ENCODE data around the gene GFRAL.
"Not testable (repeated sequence)": the region's sequence is repeated elsewhere in the genome, so short reads cannot be mapped to it uniquely, and the experiment has no call there.

The GFRAL gene

GRCh38 chr6:55327169-55327568, at the start of gene GFRAL:
TSS of gene GFRAL (plus strand) at chr6:55327469. CDS start at chr6:55327555, 86 bp downstream.
- intact Hi-C loops (cut with DNase I), result no loop called here
- DNase-seq, result no peak

- DNase-seq, result no peak
- intact Hi-C loops (cut with DNase I), result loop anchor here (10.0 kb wide), 1 partner anchor 677 kb away; no protein-coding TSS in a partner anchor
These were observed 49.6 kb upstream of the GFRAL start for GRCh38 chr6:55277646-55278045.

- intact Hi-C loops (cut with DNase I), result no loop called here
- DNase-seq, result no peak
These were observed 46.1 kb upstream of the GFRAL start for GRCh38 chr6:55281215-55281614.

GRCh38 chr6:55282115-55282514, 45.2 kb upstream of the GFRAL start:
- intact Hi-C loops (cut with DNase I), result no loop called here
- DNase-seq, result no peak

- intact Hi-C loops (cut with DNase I), result no loop called here
These were observed 40.4 kb upstream of the GFRAL start for GRCh38 chr6:55286824-55287223.

GRCh38 chr6:55290736-55291135, 36.5 kb upstream of the GFRAL start:
- intact Hi-C loops (cut with DNase I), result no loop called here
- no peak for DNase-seq

More at GRCh38 chr6:55286824-55287223, 40.4 kb upstream of the GFRAL start:
- no peak for DNase-seq

- intact Hi-C loops (cut with DNase I), result no loop called here
- DNase-seq, result no peak
These were observed 34.2 kb upstream of the GFRAL start for GRCh38 chr6:55293116-55293515.

GRCh38 chr6:55297214-55297613, 30.1 kb upstream of the GFRAL start:
- intact Hi-C loops (cut with DNase I), result not testable (repeated sequence)

GRCh38 chr6:55299286-55299985, 27.8 kb upstream of the GFRAL start:
- DNase-seq, result no peak
- intact Hi-C loops (cut with DNase I), result no loop called here

More at GRCh38 chr6:55297214-55297613, 30.1 kb upstream of the GFRAL start:
- not testable (repeated sequence) for DNase-seq

- intact Hi-C loops (cut with DNase I), result no loop called here
- no peak for DNase-seq
These were observed 22.5 kb upstream of the GFRAL start for GRCh38 chr6:55304747-55305146.

- intact Hi-C loops (cut with DNase I), result no loop called here
These were observed 7.1 kb upstream of the GFRAL start for GRCh38 chr6:55319961-55320695.

GRCh38 chr6:55320696-55321086, 6.6 kb upstream of the GFRAL start:
- DNase-seq, result no peak
- intact Hi-C loops (cut with DNase I), result no loop called here

More at GRCh38 chr6:55319961-55320695, 7.1 kb upstream of the GFRAL start:
- no peak for DNase-seq

- DNase-seq, result no peak
- intact Hi-C loops (cut with DNase I), result no loop called here
These were observed 49.9 kb downstream of the GFRAL start for GRCh38 chr6:55377150-55377549.

- intact Hi-C loops (cut with DNase I), result no loop called here
These were observed 52.2 kb downstream of the GFRAL start for GRCh38 chr6:55379471-55379870.

GRCh38 chr6:55379895-55380294, 52.6 kb downstream of the GFRAL start:
- DNase-seq, result no peak
- intact Hi-C loops (cut with DNase I), result no loop called here

More at GRCh38 chr6:55379471-55379870, 52.2 kb downstream of the GFRAL start:
- no peak for DNase-seq

GRCh38 chr6:55388211-55388610, 60.9 kb downstream of the GFRAL start:
- intact Hi-C loops (cut with DNase I), result no loop called here
- DNase-seq, result no peak

- no peak for DNase-seq
- intact Hi-C loops (cut with DNase I), result no loop called here
These were observed 68.6 kb downstream of the GFRAL start for GRCh38 chr6:55395871-55396270.

- intact Hi-C loops (cut with DNase I), result no loop called here
These were observed 70.7 kb downstream of the GFRAL start for GRCh38 chr6:55397986-55398385.

GRCh38 chr6:55399351-55399750, 72.1 kb downstream of the GFRAL start:
- no peak for DNase-seq
- intact Hi-C loops (cut with DNase I), result no loop called here

More at GRCh38 chr6:55397986-55398385, 70.7 kb downstream of the GFRAL start:
- DNase-seq, result no peak

GRCh38 chr6:55405474-55406235, 78.4 kb downstream of the GFRAL start:
- no peak for DNase-seq
- intact Hi-C loops (cut with DNase I), result no loop called here

- intact Hi-C loops (cut with DNase I), result no loop called here
- no peak for DNase-seq
These were observed 83.4 kb downstream of the GFRAL start for GRCh38 chr6:55410674-55411073.
